ENCODE results near the gene UFM1.
"Not testable (repeated sequence)": the region's sequence is repeated elsewhere in the genome, so short reads cannot be mapped to it uniquely, and the experiment has no call there.

UFM1 gene

DNA sequence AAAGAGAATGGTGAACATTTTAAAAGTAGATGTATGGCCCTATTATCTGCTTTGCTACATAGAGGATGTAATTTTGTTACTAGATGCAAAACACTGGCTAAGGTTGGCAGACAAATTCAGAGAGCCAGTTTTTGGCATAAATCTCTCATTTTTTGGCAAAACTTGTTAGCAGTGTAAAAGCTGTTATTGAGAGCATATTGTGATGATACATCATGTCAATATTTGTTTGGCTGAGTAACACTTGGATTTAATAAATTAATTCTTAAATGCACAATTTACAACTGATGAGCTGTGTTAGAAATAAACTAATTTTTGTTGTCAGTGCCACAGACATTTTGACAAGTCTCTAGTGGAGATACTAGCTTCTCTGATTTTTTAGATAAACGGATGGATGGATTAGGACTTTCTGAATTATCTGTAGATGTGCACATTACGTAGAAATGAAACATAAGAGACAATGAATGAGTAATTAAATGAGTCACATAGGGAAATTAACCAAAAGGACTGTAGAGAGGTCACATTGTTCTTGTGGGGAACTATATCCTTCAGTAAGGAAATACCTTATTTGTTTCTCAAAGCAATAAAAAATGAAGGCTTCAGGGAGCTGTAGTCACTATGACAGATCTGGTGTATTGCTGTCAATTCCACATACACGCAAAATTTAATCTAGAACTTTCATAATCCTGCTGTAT is 17.4 kb downstream of the UFM1 start:
- DNase-seq = no peak

DNA sequence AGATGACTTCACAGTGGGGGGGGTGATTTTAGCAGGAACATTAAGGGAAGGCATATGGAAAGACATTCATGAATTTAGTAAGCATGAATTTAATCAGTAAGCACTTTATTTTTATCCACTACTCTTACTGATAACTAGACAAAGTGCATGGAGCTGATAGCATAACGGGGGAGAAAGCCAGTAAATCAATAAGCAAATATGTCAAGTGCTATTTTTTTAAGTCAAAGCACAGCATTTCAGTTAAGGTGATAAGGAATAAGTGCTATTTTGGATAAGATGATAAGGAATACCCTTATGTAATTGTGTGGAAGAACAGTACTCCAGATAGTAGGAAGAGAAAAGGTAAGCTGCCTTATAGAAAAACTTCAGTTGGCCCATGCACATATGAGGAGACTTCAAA is 19.4 kb downstream of the UFM1 start:
- no peak for DNase-seq

DNA sequence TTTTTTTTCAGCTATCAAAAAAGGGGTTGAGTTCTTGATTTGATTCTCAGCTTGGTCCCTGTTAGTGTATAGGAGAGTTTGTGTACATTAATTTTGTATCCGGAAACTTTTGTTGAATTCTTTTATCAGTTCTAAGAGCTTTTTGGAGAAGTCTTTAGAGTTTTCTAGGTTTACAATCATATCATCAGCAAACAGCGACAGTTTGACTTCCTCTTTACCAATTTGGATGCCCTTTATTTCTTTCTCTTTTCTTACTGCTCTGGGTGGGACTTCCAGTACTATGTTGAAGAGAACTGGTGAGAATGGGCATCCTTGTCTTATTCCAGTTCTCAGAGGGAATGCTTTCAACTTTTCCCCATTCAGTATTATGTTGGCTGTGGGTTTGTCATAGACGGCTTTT is 20.4 kb downstream of the UFM1 start:
- DNase-seq = not testable (repeated sequence)

GRCh38 chr13:38372820-38373383 is 23.3 kb downstream of the UFM1 start:
- no peak for DNase-seq

DNA sequence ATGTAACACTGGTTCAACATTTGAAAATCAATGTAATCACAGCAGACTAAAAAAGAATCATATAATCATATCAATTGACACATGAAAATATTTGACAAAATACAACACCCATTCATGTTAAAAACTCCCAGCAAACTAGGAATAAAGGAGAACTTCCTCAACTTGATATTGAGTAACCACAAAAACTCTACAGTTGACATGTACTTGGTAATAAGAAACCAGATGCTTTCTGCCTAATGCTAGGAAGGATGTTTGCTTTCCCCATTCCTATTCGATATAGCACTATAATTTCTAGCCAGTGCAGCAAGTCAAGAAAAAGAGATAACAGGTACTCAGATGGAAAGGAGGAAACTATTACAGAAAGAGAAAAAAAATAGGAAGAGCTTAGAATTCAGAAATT is 26.9 kb downstream of the UFM1 start:
- DNase-seq = no peak

GRCh38 chr13:38381890-38382289 is 32.2 kb downstream of the UFM1 start:
- no peak for DNase-seq

GRCh38 chr13:38382946-38383345 is 33.3 kb downstream of the UFM1 start:
- DNase-seq = no peak

DNA sequence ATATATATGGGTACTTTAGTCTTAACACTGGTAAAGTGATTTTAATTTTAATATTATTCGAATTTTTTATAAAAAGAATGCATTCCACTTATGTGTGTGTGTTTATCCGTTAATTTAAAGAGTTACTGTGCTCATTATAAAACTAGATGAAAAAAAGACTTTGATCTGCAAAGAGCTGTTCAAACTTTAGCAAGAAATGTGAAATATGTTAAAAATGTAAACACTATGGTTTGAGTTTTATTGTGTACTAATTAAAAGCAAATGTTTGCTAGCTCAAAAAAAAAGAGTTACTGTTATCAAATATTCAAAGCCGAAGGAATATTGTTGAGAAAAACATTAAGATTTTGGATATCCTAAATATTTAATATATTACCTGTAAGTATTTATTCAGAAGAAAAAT is 34.5 kb downstream of the UFM1 start:
- no peak for DNase-seq

GRCh38 chr13:38385153-38385891 is 35.7 kb downstream of the UFM1 start:
- DNase-seq = no peak

- no peak for DNase-seq
Measured at GRCh38 chr13:38386421-38386820, 36.8 kb downstream of the UFM1 start.

GRCh38 chr13:38391341-38391740 is 41.7 kb downstream of the UFM1 start:
- no peak for DNase-seq

DNA sequence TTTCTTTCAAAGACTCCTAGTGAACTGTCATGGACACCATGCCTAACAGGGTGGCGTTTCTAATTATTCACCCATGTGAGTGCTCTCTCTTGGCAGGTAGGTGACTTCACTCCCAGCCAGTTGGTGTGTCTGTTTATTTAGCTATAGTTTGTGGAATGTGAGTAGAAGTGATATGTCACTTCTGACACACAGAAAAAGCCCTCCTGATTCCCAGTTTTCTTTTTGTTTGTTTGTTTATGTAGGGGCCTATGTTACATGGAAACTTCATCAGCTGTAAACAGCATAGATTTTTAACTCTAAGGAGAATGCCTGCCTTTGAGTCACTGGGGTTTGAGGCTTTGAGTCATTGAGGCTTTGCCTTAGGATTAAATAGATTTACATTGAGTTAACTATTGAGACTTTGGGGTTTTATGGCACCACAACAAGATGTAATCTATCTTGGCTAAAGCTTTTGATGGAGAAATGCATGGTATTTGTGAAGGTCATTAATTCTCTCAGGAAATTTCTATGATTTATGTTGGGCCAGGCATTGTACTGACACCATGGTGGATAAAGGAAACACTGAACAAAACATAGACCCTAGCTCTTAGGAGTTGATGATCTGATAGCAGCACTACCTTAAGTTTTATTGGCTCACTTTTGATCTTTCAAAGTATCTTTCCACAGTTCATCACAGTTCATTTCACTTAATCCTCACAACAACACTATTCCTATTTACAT is 45.3 kb downstream of the UFM1 start:
- no peak for DNase-seq

DNA sequence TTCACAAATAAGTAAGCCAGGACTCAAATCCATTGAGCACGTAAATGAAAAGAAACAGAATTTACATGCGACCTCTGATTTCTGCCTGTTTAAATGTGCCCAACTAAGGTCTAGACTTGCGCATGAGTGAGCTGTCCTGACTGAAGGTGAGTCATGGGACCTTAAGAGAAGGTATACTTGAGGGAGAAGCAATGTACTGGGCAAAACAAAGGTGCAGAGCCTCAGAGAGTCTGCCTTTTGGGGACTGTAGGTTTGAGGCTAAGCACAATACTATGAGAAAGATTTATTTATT is 45.8 kb downstream of the UFM1 start:
- DNase-seq = no peak

- DNase-seq = no peak
Measured at GRCh38 chr13:38398711-38399493, 49.3 kb downstream of the UFM1 start.

DNA sequence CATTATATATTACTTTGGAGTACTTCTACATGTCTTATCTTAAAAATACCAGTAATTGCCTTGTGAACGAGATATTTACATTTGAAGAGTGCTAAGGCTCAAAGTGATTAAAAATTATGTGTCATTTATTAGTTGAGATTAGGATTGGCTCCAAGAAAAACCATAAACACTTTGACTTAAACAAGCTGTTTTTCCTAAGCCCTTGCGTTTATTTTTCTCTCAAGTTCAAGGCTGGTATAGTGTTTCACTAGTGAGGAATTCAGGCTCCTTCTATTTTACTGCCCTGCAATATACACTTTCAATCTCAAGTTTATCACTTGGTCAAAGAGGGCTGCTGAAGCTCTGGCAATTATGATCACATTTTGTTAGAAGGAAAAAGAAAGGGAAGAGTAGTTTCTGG is 49.9 kb downstream of the UFM1 start:
- DNase-seq = no peak

DNA sequence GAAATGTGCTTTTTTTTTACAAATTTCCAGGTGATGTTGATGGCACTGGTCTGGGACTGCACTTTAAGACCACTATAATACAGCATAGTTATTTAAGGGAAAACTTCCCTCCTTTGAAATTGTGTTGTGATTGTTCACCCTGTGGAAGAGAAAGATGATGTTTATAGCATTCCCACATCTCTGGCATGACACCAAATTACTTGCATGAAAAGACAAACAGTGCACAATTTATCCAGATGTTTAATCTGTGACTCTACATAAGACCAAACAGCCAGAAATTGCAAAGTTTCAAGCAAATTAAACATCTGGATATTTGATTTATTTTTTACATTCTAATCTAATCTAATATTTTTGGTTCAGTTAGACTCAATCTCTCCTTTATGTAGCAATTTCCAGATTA is 51.6 kb downstream of the UFM1 start:
- no peak for DNase-seq

- DNase-seq = no peak
Measured at GRCh38 chr13:38405216-38405615, 55.6 kb downstream of the UFM1 start.

DNA sequence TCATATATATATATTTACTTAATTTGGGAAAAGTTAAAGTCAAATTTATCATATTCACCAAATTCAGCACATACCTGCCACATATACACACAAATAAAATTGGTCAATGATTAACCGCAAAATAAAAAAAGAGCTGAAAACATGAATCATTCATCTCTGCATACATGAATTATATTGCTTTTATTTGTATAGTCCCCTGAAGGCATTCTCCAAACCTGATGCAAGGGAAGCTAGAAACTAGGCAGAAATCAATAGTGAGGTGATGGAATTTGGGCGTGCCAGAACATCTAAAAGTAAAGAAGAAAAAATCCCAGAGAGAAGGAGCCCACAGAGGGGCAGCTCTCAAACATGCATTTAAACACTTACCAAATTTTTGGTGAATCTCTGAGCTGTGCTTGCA is 60.1 kb downstream of the UFM1 start:
- DNase-seq = no peak

GRCh38 chr13:38412266-38412665 is 62.6 kb downstream of the UFM1 start:
- DNase-seq = no peak
